ENCODE data around the gene ANGEL1. TPM values are rescaled to one million over a fixed set of nuclear protein-coding genes. Genes with fewer than 3 reads are reported as not detected.
A peak's percentile ranks its signal among the peaks of the same experiment; 100 is the strongest.

The ANGEL1 gene
- polyA plus RNA-seq, 1 of the 3 experiments (the other 2 are of a cell fraction) = 14.1 TPM

DNA sequence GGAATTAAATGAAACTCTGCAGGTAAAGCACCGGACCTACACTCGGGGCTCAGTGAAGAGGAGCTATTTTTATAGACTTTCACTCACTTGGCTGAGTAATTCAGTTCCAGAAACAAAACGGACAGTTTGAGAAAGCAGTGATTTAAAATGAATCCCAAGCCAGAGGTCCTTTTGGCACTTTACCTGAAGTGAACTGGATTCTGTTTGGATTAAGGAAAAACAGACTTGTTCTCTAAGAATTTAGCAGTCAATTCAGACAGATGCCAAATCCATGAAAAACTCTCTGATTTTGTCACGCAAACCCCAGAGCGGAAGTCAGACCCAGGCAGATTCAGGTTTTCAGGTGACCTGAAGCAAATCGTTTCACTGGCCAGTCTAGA lies 56.3 kb downstream of the ANGEL1 start:
- Histone ChIP-seq H3K79me2 (ENCODE audit: insufficient read depth) (no peaks in the 10 kb centered on the region), H3K9me3 (no peaks in the 10 kb centered on the region), H3K4me3 (ENCODE audit: low read depth in 2 of 2, low read length in 1 of 2) (no peak overlapping the region), H3K4me1 (ENCODE audit: control insufficient read depth in 1 of 2, insufficient read depth in 2 of 2, low read depth in 1 of 2, low read length in 1 of 2) (peaks cover 0 to 11% of the 10 kb centered on the region in 2 experiments; a peak in 1 of 4 replicates), H3K4me2 (no peak overlapping the region), H3F3A (replicated peaks; ENCODE audit: insufficient read depth) (no peaks in the 10 kb centered on the region), H3K27ac (ENCODE audit: low read depth in 2 of 2, low read length in 1 of 2) (no peak overlapping the region), H3K36me3 (replicated peaks in 1 of 2; ENCODE audit: control insufficient read depth in 1 of 2, insufficient read depth in 2 of 2, low read length in 1 of 2) (no peaks in the 10 kb centered on the region), H4K20me1 (ENCODE audit: insufficient read depth) (no peaks in the 10 kb centered on the region), H3K9ac (no peak overlapping the region), H3K27me3 (ENCODE audit: insufficient read depth) (no peaks in the 10 kb centered on the region), H3K9me2 (no peaks in the 10 kb centered on the region), H2AFZ (ENCODE audit: low read depth) (no peak overlapping the region)
- POLR2A ChIA-PET = no interaction called here
- CTCF ChIA-PET = interaction anchor here (0.5 to 1.8 kb wide), 6 partner anchors 28 to 774 kb away, joined by 3 to 6 read pairs (median 4); no protein-coding TSS in a partner anchor
- 72% methylated on average over 6 of the region's 6 CpGs for WGBS (ENCODE audit: low lambda C conversion rate)
- TF ChIP-seq NRF1 (IDR thresholded peaks at IDR 0.05; ENCODE audit: low read depth, low read length) (no peak), TEAD4 (IDR thresholded peaks at IDR 0.05; ENCODE audit: borderline replicate concordance, insufficient read depth) (no peak), POLR2AphosphoS5 (IDR thresholded peaks at IDR 0.05; ENCODE audit: low read depth, low read length) (no peak), TCF12 (IDR thresholded peaks at IDR 0.05) (no peak), SIN3A (IDR thresholded peaks at IDR 0.05; ENCODE audit: borderline replicate concordance, low read depth, low read length) (no peak), RCOR1 (IDR thresholded peaks at IDR 0.05; ENCODE audit: low read length) (no peak), YY1 (IDR thresholded peaks at IDR 0.05; ENCODE audit: low read depth) (no peak), TAF1 (IDR thresholded peaks at IDR 0.05; ENCODE audit: borderline replicate concordance, low read depth, low read length) (no peak), FOXJ3 (CRISPR knock-in tag; IDR thresholded peaks at IDR 0.05) (no peak), MEF2A (IDR thresholded peaks at IDR 0.05; ENCODE audit: borderline replicate concordance, low read depth) (no peak), FOXM1 (IDR thresholded peaks at IDR 0.05; ENCODE audit: low read depth) (no peak)
- TF ChIP-seq, protein P1, sequence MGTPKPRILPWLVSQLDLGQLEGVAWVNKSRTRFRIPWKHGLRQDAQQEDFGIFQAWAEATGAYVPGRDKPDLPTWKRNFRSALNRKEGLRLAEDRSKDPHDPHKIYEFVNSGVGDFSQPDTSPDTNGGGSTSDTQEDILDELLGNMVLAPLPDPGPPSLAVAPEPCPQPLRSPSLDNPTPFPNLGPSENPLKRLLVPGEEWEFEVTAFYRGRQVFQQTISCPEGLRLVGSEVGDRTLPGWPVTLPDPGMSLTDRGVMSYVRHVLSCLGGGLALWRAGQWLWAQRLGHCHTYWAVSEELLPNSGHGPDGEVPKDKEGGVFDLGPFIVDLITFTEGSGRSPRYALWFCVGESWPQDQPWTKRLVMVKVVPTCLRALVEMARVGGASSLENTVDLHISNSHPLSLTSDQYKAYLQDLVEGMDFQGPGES (IDR thresholded peaks at IDR 0.05; ENCODE audit: low read depth, low read length) = no peak
- TF ChIP-seq, protein P2, sequence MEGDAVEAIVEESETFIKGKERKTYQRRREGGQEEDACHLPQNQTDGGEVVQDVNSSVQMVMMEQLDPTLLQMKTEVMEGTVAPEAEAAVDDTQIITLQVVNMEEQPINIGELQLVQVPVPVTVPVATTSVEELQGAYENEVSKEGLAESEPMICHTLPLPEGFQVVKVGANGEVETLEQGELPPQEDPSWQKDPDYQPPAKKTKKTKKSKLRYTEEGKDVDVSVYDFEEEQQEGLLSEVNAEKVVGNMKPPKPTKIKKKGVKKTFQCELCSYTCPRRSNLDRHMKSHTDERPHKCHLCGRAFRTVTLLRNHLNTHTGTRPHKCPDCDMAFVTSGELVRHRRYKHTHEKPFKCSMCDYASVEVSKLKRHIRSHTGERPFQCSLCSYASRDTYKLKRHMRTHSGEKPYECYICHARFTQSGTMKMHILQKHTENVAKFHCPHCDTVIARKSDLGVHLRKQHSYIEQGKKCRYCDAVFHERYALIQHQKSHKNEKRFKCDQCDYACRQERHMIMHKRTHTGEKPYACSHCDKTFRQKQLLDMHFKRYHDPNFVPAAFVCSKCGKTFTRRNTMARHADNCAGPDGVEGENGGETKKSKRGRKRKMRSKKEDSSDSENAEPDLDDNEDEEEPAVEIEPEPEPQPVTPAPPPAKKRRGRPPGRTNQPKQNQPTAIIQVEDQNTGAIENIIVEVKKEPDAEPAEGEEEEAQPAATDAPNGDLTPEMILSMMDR (IDR thresholded peaks at IDR 0.05) = no peak
- TF ChIP-seq, protein P3, sequence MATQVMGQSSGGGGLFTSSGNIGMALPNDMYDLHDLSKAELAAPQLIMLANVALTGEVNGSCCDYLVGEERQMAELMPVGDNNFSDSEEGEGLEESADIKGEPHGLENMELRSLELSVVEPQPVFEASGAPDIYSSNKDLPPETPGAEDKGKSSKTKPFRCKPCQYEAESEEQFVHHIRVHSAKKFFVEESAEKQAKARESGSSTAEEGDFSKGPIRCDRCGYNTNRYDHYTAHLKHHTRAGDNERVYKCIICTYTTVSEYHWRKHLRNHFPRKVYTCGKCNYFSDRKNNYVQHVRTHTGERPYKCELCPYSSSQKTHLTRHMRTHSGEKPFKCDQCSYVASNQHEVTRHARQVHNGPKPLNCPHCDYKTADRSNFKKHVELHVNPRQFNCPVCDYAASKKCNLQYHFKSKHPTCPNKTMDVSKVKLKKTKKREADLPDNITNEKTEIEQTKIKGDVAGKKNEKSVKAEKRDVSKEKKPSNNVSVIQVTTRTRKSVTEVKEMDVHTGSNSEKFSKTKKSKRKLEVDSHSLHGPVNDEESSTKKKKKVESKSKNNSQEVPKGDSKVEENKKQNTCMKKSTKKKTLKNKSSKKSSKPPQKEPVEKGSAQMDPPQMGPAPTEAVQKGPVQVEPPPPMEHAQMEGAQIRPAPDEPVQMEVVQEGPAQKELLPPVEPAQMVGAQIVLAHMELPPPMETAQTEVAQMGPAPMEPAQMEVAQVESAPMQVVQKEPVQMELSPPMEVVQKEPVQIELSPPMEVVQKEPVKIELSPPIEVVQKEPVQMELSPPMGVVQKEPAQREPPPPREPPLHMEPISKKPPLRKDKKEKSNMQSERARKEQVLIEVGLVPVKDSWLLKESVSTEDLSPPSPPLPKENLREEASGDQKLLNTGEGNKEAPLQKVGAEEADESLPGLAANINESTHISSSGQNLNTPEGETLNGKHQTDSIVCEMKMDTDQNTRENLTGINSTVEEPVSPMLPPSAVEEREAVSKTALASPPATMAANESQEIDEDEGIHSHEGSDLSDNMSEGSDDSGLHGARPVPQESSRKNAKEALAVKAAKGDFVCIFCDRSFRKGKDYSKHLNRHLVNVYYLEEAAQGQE (IDR thresholded peaks at IDR 0.05; ENCODE audit: low read depth, low read length) = no peak
- TF ChIP-seq, protein P4, sequence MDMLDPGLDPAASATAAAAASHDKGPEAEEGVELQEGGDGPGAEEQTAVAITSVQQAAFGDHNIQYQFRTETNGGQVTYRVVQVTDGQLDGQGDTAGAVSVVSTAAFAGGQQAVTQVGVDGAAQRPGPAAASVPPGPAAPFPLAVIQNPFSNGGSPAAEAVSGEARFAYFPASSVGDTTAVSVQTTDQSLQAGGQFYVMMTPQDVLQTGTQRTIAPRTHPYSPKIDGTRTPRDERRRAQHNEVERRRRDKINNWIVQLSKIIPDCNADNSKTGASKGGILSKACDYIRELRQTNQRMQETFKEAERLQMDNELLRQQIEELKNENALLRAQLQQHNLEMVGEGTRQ (IDR thresholded peaks at IDR 0.05; ENCODE audit: borderline replicate concordance, low read depth, low read length) = no peak
- TF ChIP-seq, protein P5, sequence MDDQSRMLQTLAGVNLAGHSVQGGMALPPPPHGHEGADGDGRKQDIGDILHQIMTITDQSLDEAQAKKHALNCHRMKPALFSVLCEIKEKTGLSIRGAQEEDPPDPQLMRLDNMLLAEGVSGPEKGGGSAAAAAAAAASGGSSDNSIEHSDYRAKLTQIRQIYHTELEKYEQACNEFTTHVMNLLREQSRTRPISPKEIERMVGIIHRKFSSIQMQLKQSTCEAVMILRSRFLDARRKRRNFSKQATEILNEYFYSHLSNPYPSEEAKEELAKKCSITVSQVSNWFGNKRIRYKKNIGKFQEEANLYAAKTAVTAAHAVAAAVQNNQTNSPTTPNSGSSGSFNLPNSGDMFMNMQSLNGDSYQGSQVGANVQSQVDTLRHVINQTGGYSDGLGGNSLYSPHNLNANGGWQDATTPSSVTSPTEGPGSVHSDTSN (IDR thresholded peaks at IDR 0.05) = no peak
- DNase-seq = peak; percentile 2

All from SK-N-SH (cell line).